Activated CD4-positive, CD25-positive, alpha-beta regulatory T cell treated with anti-CD3 and anti-CD28 coated beads, Interleukin-2, amount 50 U/mL, for 24 hours (primary cell): ENCODE measurements around the gene NSMF.

Experiments used
- ATAC-seq, 2 donors: fragments of 150-1000 bp; cut with Tn5 transposase; one replicate each; pipeline ENCODE4 v1.10.0; 2021; ENCODE audit warnings: mild to moderate bottlenecking in 1 of 2, moderate library complexity in 1 of 2

Gene NSMF

GRCh38 chr9:137459152-137459600 lies at the start of gene NSMF:
TSS of gene NSMF (minus strand) at chr9:137459334. CDS start at chr9:137459102, 232 bp downstream.
- ATAC-seq, result peak; percentile 76 to 79

DNA sequence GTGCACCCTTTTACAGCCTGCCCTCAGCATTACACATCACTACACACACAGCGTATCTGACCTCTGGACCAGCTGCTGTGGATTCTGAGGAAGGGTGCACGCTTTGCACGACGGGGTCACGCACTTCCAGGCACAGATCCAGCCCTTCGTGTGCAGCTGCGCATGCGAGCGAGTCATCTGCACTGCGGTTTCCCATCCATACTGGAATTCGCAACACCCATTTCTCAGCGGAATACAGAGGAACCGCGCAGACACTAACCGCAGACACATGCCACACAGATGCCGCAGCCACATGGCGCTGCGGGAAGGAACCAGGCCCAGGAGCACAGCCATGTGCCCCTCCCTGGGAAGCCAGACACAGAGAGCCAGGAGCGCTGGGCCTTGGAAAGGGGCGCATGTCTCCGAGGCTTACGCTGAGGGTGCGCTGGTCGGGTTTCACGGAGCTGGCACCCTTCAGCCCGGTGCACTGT lies 47.6 kb upstream of the NSMF start:
- no peak for ATAC-seq

DNA sequence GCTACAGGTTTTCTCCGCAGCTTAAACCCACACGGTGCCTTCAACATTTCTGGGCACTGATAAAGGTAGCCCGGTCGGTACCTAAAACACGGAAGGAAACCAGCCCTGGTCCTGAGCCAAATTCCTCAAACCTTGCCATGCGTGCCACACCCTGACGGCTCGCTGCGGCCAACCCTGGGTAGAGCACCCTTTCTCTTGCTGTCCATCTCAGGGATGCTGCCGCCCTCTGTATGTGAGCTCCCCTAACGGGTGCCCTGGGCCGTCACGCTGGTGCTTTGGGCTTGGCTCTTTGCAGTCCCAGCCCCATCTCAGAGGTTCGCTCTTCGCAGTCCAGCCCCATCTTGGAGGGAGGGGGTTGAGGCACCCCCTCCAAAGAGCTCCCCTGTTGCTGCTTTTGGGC lies 47.1 kb upstream of the NSMF start:
- ATAC-seq, result no peak

GRCh38 chr9:137505421-137506140 lies 46.4 kb upstream of the NSMF start:
- no peak for ATAC-seq

DNA sequence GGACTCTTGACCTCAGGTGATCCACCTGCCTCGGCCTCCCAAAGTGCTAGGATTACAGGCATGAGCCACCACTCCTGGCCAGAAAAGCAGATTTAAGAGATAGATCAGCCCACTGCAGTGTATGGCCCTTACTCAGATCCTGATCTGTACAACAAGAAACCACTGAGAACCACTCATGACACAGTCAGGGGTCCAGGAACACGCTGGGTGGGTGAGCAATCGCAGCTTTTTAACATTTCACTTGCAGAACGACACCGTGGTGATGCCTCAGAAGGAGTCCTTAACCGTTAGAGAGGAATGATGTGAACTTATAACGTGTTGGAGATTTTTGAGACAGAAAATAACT lies 45.3 kb upstream of the NSMF start:
- ATAC-seq, result no peak

GRCh38 chr9:137502008-137502911 lies 43.1 kb upstream of the NSMF start:
- ATAC-seq, result no peak

- no peak for ATAC-seq
Measured at GRCh38 chr9:137501457-137501856, 42.3 kb upstream of the NSMF start.

DNA sequence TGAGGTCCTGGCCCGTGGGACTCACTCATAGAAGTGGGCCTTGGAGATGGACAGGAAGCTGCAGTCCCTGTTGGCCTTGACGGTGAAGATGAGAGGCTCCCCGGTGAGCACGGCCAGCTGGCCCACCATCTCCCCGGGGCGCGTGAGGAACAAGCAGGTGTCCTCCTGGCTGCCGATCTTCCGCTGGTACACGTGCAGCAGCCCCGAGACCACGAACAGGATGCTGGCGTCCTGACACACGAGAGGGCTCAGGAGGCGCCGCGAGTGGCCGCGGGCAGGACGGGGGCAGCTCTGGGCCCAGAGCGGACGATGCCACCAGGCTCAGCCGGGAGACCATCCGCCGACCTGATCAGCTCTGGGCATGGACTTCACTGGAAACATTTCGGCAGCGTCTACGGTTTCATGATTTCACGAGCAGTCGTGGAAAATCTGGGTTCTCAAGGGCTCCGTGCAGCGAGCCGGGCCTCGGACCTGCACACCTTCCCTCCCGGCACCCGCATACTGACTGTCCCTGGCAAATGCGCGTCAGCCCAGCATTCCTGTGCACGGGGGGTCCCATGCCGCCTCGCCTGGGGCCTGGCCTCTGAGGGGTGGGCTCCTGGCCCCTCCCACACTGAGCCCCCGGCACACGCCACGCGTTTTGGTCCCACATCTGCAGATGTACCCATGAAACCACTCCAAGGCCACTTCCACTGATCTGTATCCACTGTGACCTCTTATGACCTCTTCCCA lies 41.7 kb upstream of the NSMF start:
- ATAC-seq, result no peak

- no peak for ATAC-seq
Measured at GRCh38 chr9:137499858-137500661, 40.9 kb upstream of the NSMF start.

GRCh38 chr9:137499416-137499815 lies 40.3 kb upstream of the NSMF start:
- no peak for ATAC-seq

DNA sequence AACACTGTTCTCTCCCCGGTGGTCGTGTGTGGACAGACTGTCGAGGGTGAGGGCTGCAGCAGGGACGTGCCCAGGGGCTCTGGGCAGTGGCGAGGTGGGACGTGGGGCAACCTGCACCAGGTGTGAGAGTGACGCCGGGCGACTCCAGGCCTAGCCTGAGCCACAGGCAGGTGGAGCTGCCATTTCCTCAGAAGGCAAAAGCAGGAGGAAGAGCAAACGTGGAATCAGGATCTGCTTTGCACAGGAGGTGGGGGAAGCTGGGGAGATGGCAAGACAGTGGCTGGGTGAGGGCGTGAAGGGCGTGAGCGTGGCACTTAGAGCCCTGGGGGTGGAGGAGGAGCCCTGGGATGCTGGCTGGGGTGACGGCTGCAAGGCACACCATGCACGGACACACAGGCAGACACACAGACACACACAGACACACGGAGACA lies 39.6 kb upstream of the NSMF start:
- ATAC-seq, result no peak

DNA sequence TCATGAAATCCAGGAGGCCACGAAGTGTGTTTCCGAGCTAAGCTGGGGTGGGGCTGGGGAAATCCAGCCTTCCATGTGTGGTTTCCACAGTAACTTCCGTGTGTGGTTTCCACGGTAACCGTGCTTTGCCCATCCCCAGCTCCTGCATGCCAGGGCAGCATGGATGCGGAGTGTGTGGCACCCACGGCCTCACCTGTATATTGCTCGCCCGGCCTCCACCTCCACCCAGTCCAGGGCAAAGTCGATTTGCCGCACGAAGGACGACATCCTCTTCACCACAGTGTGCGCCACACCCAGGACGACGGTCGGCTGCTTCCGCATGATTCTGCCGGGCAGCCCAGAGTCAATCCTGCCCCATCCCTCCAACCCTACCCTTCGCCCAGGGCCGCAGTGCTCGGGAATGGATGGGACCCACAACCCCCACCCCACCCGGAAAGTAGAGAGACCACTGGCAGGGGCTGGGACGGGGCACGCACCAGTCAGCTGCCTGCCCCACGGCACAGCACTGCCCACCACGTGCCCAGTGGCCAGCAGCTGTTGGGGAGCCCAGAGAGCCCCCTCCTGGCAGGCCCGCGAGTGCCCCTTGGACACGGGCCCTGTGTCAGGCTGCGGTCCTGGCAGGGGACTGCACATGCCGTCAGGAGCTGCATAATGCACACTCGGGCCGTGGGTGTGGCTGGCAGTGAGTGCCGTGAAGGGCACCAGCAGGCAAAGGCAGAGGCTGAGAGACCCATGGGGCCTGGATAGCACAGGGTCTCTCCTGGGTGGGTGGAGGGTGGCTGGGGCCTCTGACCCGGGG lies 39.0 kb upstream of the NSMF start:
- ATAC-seq, result no peak

- ATAC-seq, result no peak
Measured at GRCh38 chr9:137496601-137497375, 37.7 kb upstream of the NSMF start.

GRCh38 chr9:137494550-137495351 lies 35.6 kb upstream of the NSMF start:
- no peak for ATAC-seq

GRCh38 chr9:137494104-137494544 lies 35.0 kb upstream of the NSMF start:
- ATAC-seq, result no peak

GRCh38 chr9:137493364-137494103 lies 34.4 kb upstream of the NSMF start:
- no peak for ATAC-seq

DNA sequence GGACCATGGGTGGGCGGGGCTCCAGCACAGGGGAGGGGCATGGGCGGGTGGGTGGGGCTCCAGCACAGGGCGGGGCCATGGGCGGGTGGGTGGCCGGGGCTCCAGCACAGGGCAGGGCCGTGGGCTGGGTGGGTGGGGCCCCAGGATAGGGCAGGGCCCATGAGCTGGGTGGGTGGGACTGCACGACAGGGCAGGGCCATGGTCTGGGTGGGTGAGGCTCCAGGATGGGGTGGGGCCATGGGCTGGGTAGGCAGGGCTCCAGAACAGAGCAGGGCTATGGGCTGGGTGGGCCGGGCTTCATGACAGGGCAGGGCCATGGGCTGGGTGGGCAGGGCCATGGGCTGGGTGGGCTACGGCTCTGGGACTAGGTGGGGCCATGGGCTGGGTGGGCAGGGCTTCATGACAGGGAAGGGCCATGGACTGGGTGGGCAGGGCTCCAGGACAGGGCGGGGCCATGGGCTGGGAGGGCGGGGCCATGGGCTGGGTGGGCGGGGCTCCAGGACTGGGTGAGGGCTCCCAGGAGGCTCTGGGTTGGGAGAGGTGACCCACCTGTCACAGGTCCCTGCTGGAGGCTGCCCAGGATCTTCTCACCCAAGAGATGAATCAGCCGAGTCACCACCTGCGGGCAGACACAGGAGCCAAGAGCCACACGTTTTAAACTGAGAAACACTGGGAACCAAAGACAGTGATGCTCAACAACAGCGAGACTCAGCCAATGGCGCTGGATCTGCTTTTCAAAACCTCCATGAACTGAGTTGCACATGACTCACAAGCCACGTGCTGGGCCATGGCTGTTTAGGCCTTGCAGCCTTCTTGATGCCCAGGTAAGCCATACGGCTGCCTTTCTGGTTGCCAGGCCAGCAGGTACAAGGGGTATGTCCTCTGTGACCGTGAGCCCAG lies 33.6 kb upstream of the NSMF start:
- ATAC-seq, result peak; percentile 32 to 54
